IMR-90 (cell line): Measurements from ENCODE around the gene FBXL14. TPM values are rescaled to one million over a fixed set of nuclear protein-coding genes. Genes with fewer than 3 reads are reported as not detected.
A peak's percentile ranks its signal among the peaks of the same experiment; 100 is the strongest.

Experiments
- ATAC-seq: fragments of 200-7000 bp; cut with Tn5 transposase; 2 replicates; pipeline ENCODE4 v1.9.1; 2020; ENCODE audit warnings: low read depth, mild to moderate bottlenecking, moderate library complexity
- BruUV-seq: library from RNA; stranded (reverse); fragments of 400-500 nt; replicated peaks from 2 replicates; lab custom pipeline; 2021; lab: Mats Ljungman, UMichigan
- CTCF ChIA-PET: fragments of 300-600 bp; formaldehyde crosslinking; extraction: SDS; loops from one replicate; lab custom pipeline; 2021; ENCODE audit warnings: antibody characterized with exemption; lab: Yijun Ruan, JAX
- POLR2A ChIA-PET: fragments of 300-600 bp; sonication (Branson Sonifier 250); formaldehyde crosslinking; loops from one replicate; lab custom pipeline; 2022; ENCODE audit warnings: antibody characterized with exemption; ENCODE audit not compliant: unreplicated experiment; lab: Charles Lee
- DNase-seq: peaks from one replicate; pipeline ENCODE4 v3.0.0; 2013
- H2AFZ ChIP-seq: replicated peaks from 2 replicates; pipeline ENCODE3; 2013; ENCODE audit warnings: low read length, mild to moderate bottlenecking; ENCODE audit not compliant: poor library complexity
- H2AK5ac ChIP-seq: 2 replicates; pipeline ENCODE4 v1.6.1; 2013; ENCODE audit warnings: low read depth, low read length, inconsistent platforms
- H2AK9ac ChIP-seq: replicated peaks from 2 replicates; pipeline ENCODE3; 2013; ENCODE audit warnings: mild to moderate bottlenecking, low read depth, low read length, moderate library complexity; ENCODE audit not compliant: poor library complexity
- H2BK120ac ChIP-seq: 2 replicates; pipeline ENCODE4 v1.6.1; 2013; ENCODE audit warnings: low read depth, low read length, inconsistent platforms
- H2BK15ac ChIP-seq: 3 replicates; pipeline ENCODE4 v1.6.1; 2013; ENCODE audit warnings: low read depth, low read length, inconsistent platforms
- H2BK20ac ChIP-seq: 2 replicates; pipeline ENCODE4 v1.6.1; 2013; ENCODE audit warnings: low read depth, mild to moderate bottlenecking, inconsistent platforms, low read length, moderate library complexity
- H2BK5ac ChIP-seq: 2 replicates; pipeline ENCODE4 v1.6.1; 2013; ENCODE audit warnings: mild to moderate bottlenecking, low read depth, low read length, inconsistent platforms; ENCODE audit not compliant: poor library complexity, severe bottlenecking
- H3K14ac ChIP-seq: replicated peaks from 2 replicates; pipeline ENCODE4 v1.6.1; 2013; ENCODE audit warnings: low read depth, low read length, inconsistent platforms
- H3K18ac ChIP-seq: 2 replicates; pipeline ENCODE4 v1.6.1; 2013; ENCODE audit warnings: low read depth, low read length, control low read depth
- H3K23ac ChIP-seq: 2 replicates; pipeline ENCODE4 v1.6.1; 2013; ENCODE audit warnings: low read depth, low read length, inconsistent platforms
- H3K27ac ChIP-seq: 2 replicates; pipeline ENCODE4 v1.5.1; 2013; ENCODE audit warnings: mild to moderate bottlenecking, control low read depth, low read length; ENCODE audit not compliant: insufficient read depth
- H3K27me3 ChIP-seq: 2 replicates; pipeline ENCODE4 v1.6.1; 2013; ENCODE audit warnings: low read length; ENCODE audit not compliant: control insufficient read depth, insufficient read depth
- H3K36me3 ChIP-seq: 2 replicates; pipeline ENCODE4 v1.6.1; 2013; ENCODE audit warnings: low read length, mixed read lengths; ENCODE audit not compliant: control insufficient read depth, insufficient read depth
- H3K4ac ChIP-seq: 2 replicates; pipeline ENCODE4 v1.6.1; 2013; ENCODE audit warnings: low read depth, low read length, inconsistent platforms
- H3K4me1 ChIP-seq: 2 replicates; pipeline ENCODE4 v1.6.1; 2013; ENCODE audit warnings: low read length, mixed read lengths; ENCODE audit not compliant: control insufficient read depth, insufficient read depth
- H3K4me2 ChIP-seq: 2 replicates; pipeline ENCODE4 v1.6.1; 2013; ENCODE audit warnings: low read depth, mild to moderate bottlenecking, control low read depth, low read length, moderate library complexity
- H3K4me3 ChIP-seq: 2 replicates; pipeline ENCODE4 v1.5.1; 2013; ENCODE audit warnings: low read depth, mild to moderate bottlenecking, control low read depth, low read length, moderate library complexity; ENCODE audit not compliant: insufficient read depth
- H3K56ac ChIP-seq: 2 replicates; pipeline ENCODE4 v1.6.1; 2013; ENCODE audit warnings: low read length, inconsistent platforms; ENCODE audit not compliant: insufficient read depth; ENCODE audit errors: extremely low read depth
- H3K79me1 ChIP-seq, 2 experiments: 2 replicates each; pipeline ENCODE4 v1.6.1; 2013; ENCODE audit warnings: low read length in 2 of 2, inconsistent platforms in 1 of 2, low read depth in 1 of 2
- H3K9ac ChIP-seq: 2 replicates; pipeline ENCODE4 v1.6.1; 2013; ENCODE audit warnings: low read depth, low read length, control low read depth
- H3K9me1 ChIP-seq: 2 replicates; pipeline ENCODE4 v1.6.1; 2013; ENCODE audit warnings: low read length, inconsistent platforms; ENCODE audit not compliant: insufficient read depth
- H3K9me3 ChIP-seq: 2 replicates; pipeline ENCODE4 v1.6.1; 2013; ENCODE audit warnings: low read length; ENCODE audit not compliant: control insufficient read depth, insufficient read depth
- H4K20me1 ChIP-seq: 2 replicates; pipeline ENCODE4 v1.6.1; 2013; ENCODE audit warnings: low read length, inconsistent platforms; ENCODE audit not compliant: insufficient read depth
- H4K5ac ChIP-seq: 2 replicates; pipeline ENCODE4 v1.6.1; 2013; ENCODE audit warnings: mild to moderate bottlenecking, low read depth, low read length, control low read depth
- H4K8ac ChIP-seq, 2 experiments: 2 replicates each; pipeline ENCODE4 v1.6.1; 2013; ENCODE audit warnings: low read depth in 2 of 2, low read length in 2 of 2, control low read depth in 1 of 2, inconsistent platforms in 1 of 2
- H4K91ac ChIP-seq: 2 replicates; pipeline ENCODE4 v1.6.1; 2013; ENCODE audit warnings: low read depth, low read length, inconsistent platforms; ENCODE audit not compliant: insufficient read depth
- FOS ChIP-seq: fragments of 150-350 bp; IDR thresholded peaks from 2 replicates; pipeline ENCODE4 v1.6.1; 2016; ENCODE audit warnings: low read depth, low read length
- MAZ ChIP-seq: IDR thresholded peaks from 2 replicates; pipeline ENCODE4 v1.6.1; 2012; ENCODE audit warnings: low read depth, mild to moderate bottlenecking, low read length, improper control_type of control experiment, moderate library complexity, borderline replicate concordance
- MXI1 ChIP-seq: IDR thresholded peaks from 2 replicates; pipeline ENCODE4 v1.6.1; 2012; ENCODE audit warnings: low read depth, mild to moderate bottlenecking, low read length, moderate library complexity, borderline replicate concordance
- NFE2L2 ChIP-seq: fragments of 150-350 bp; IDR thresholded peaks from 2 replicates; pipeline ENCODE4 v1.6.1; 2016; ENCODE audit warnings: low read depth, mild to moderate bottlenecking, low read length
- SMC3 ChIP-seq: fragments of 150-350 bp; IDR thresholded peaks from 2 replicates; pipeline ENCODE4 v1.6.1; 2016; ENCODE audit warnings: low read depth, mild to moderate bottlenecking, antibody characterized with exemption, low read length, moderate library complexity
- USF2 ChIP-seq: fragments of 150-350 bp; IDR thresholded peaks from 2 replicates; pipeline ENCODE4 v1.6.1; 2017; ENCODE audit warnings: mild to moderate bottlenecking, antibody characterized with exemption, low read length, low read depth
- WGBS, 2 experiments: methylation state at CpG; one replicate each; pipeline versions ENCODE4 v1.1.5 to v1.1.7; 2013; ENCODE audit warnings: missing lambda C conversion rate in 2 of 2; ENCODE audit not compliant: insufficient read length in 1 of 2; ENCODE audit errors: extremely low coverage in 2 of 2; 5-methylcytosine and 5-hydroxymethylcytosine counted together
- dilution Hi-C: fragments of 300-500 bp; cut with HindIII; formaldehyde crosslinking; loops from one replicate; pipeline ENCODE4 v1.14.3; 2018; ENCODE audit warnings: low sequenced_read_pairs; ENCODE audit not compliant: unreplicated experiment
- in situ Hi-C: fragments of 300-500 bp; cut with MboI; formaldehyde crosslinking; loops from 3 replicates; pipeline ENCODE4 v1.14.3; 2019; ENCODE audit warnings: low sequenced_read_pairs, inconsistent platforms, mixed read lengths
- intact Hi-C: fragments of 100-400 bp; cut with micrococcal nuclease; formaldehyde crosslinking; loops from 2 replicates; pipeline ENCODE4 v1.10.0; 2022
- polyA plus RNA-seq, 3 experiments: library from polyadenylated mRNA; depleted of rRNA; stranded (reverse); fragments of >200 nt; gene quantifications; 2 replicates each; pipeline ENCODE4 v1.2.3, GENCODE V29; 2012; ENCODE audit warnings: low replicate concordance in 1 of 3
- total RNA-seq: library from RNA; depleted of rRNA; stranded (reverse); fragments of >200 nt; gene quantifications from 2 replicates; pipeline ENCODE4 v1.2.3, GENCODE V29; 2012

Gene FBXL14
- total and polyA plus RNA-seq, 2 of the 4 experiments (the other 2 are of a cell fraction), result 4.7 to 7.3 TPM

GRCh38 chr12:1584326-1584725 is 10.1 kb downstream of the FBXL14 start:
- dilution Hi-C loops (no loop called here), in situ Hi-C loops (loop anchor here (10.0 to 25.0 kb wide), 2 partner anchors 672 to 1010 kb away; no protein-coding TSS in a partner anchor)
- no TSS peak for BruUV-seq

More at GRCh38 chr12:1584326-1584725, 10.1 kb downstream of the FBXL14 start:
- intact Hi-C loops, result loop anchor here (5.0 to 10.0 kb wide), 3 partner anchors 377 to 832 kb away; partner anchors contain the start of genes ERC1 and WNK1
- H2BK20ac ChIP-seq, result no peak overlapping the region
- no peak for ATAC-seq
- H3K4me3 ChIP-seq, result no peak overlapping the region
- CTCF ChIA-PET, result interaction anchor here (1.1 to 3.7 kb wide), 4 partner anchors 23 to 466 kb away, joined by 3 to 36 read pairs (median 5); no protein-coding TSS in a partner anchor
- H3K9ac ChIP-seq, result no peak overlapping the region
- POLR2A ChIA-PET, result interaction anchor here (0.5 kb wide), 1 partner anchor 140 kb away, joined by 7 read pairs; no protein-coding TSS in a partner anchor
- no peak overlapping the region for H2AFZ ChIP-seq
- H2BK5ac ChIP-seq, result no peak overlapping the region
- no peak overlapping the region for H2AK9ac ChIP-seq
- H4K8ac ChIP-seq, result no peak overlapping the region
- no peak overlapping the region for H3K4ac ChIP-seq
- H3K9me3 ChIP-seq, result no peaks in the 10 kb centered on the region
- H3K79me1 ChIP-seq, result peaks cover 11 to 78% of the 10 kb centered on the region in 2 experiments
- no peak overlapping the region for H2BK15ac ChIP-seq
- H2BK120ac ChIP-seq, result no peak overlapping the region
- no peak overlapping the region for H3K27ac ChIP-seq
- H3K4me1 ChIP-seq, result peaks cover 18% of the 10 kb centered on the region
- no peak overlapping the region for H3K18ac ChIP-seq
- no peak overlapping the region for H3K14ac ChIP-seq
- WGBS, 2 experiments, result no CpG with 5 or more reads among the region's 4 CpGs
- H4K20me1 ChIP-seq, result peaks cover 22% of the 10 kb centered on the region; the same call in 1 of the 2 replicates
- H3K9me1 ChIP-seq, result peaks cover 16% of the 10 kb centered on the region
- H4K91ac ChIP-seq, result no peak overlapping the region
- H4K5ac ChIP-seq, result no peak overlapping the region
- TF ChIP-seq NFE2L2 (no peak), USF2 (no peak), SMC3 (no peak), MXI1 (no peak), FOS (no peak), MAZ (no peak)
- H3K56ac ChIP-seq, result no peak overlapping the region
- no peak overlapping the region for H3K23ac ChIP-seq
- H3K27me3 ChIP-seq, result no peaks in the 10 kb centered on the region
- peaks cover 2% of the 10 kb centered on the region for H3K36me3 ChIP-seq
- H2AK5ac ChIP-seq, result peak overlapping the region; percentile 17; the same call in 1 of the 2 replicates
- DNase-seq, result no peak
- H3K4me2 ChIP-seq, result no peak overlapping the region
